Forelimb muscle (tissue), 1 donor: ENCODE results near the gene CDC42EP1. TPM values are rescaled to one million over a fixed set of nuclear protein-coding genes. Genes with fewer than 3 reads are reported as not detected.

Source experiments
- DNase-seq: peaks from one replicate; pipeline ENCODE4 v3.0.0-alpha.2; 2013; ENCODE audit warnings: low read depth
- polyA plus RNA-seq: library from polyadenylated mRNA; unstranded; fragments of 120-200 nt; gene quantifications from one replicate; pipeline ENCODE4 v1.2.1, GENCODE V29; 2013; ENCODE audit not compliant: insufficient read length

The CDC42EP1 gene
- polyA plus RNA-seq, 1 donor, result 35.3 TPM

DNA sequence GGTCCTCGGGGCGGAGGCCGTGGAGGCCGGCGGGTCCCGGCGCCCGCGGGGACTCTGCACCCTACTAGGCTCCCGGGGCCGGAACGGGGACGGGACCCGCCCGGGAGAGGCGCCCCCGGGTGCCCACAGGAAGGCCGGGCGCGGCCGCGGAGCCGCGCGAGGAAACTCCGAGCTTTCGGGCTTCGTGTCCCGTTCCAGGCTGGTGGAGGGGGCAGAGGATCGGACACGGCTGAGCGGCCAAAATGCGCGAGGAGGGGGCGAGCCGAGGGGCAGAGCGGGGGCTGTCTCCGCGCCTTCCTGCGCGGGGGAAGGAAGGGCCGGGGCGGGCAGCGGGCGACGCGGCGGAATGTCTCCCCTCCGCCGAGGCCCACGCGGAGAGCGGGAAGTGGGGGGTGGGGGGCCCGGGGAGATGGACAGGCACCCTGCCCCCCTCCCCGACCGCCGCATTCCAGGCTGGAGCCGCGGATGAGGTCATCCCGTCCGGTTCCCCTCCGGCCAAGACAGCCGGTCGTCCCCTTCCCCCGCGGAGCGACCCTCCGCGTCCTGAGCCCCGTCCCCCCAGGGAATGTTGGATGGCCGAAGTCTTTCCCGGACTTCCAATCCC, 430 bp downstream of the CDC42EP1 start:
- DNase-seq, result no peak

- DNase-seq, result no peak
These were observed 1.1 kb downstream of the CDC42EP1 start for GRCh38 chr22:37561212-37562048.

DNA sequence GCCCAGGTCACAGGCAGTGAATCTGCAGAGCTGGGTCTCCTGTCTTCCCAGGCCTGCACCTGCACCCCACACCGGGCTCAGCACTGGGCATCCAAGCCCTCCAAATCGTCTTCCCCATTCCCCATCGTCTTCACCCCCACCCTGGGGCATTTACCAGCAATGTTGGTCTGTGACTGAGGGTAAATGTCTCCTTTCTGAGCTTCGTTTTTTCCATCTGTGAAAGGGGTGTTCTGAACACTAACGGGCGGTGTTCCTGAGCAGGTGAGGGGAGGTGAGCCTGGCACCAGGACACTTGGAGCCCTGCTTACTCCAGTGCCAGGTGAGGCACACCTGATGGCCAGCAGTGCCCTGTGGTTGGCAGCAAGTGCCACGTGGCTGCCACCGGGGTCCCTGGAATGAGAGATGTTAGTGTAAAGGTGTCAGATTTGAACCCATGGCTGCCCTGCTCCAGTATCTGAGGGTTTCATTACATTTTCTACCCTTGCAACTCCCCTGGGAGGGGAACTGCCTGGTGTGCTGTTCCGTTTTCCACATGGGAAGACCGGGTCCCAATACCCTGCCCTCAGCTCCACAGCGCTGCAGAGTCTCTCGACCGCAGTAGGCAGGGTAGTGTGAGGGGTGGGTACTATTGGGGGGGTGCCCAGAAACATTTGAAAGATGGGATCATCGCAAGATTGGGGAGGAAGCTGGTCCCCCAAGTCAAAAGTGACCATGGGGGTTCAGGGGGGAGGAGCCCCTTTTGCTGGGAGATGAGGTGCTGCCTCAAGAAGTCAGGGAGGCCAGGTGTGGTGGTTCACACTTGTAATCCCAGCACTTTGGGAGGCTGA, 2.0 kb downstream of the CDC42EP1 start:
- DNase-seq, result no peak

DNA sequence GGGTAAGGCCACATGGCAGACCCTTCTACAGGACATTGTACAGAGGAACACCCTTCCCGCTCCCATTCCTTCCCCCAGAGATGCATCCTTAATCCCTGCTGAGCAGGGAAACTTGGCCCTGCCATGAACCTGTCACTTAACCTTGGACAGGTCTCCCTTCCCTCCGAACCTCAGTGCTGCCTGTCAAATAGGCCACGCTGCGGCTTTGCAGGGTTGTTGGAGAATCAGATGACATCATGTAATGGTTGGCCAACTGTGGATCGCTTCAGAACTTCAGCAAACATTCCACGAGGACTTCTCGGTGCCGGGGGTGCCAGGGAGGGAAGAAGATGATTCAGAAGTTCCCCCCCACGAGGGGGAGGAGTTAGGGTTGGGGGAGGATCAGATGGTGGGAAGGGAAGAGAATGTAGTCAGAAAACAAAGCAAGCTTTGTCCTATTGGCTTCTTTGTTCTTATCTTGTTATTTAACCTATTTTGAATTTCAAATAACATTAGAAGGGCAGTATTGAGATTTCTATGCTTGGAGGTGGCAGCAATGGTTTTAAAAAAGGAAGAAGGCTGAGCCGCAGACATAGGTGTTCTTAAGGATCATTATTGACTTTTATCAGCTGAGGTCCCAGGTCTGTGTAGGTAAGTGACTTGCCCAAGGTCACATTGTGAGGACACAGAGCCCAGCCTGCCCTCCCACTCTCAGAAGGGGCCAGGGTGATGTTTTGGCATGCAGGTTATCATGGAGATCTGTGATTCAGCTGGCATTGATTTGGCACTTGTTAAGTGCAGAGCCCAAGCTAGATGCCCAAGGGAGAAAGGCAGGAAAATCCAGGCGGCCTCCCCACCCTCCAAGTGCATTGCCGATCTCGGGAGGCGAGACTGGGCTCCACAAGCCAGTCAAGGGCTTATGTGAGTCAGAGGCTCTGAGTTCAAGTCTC, 3.1 kb downstream of the CDC42EP1 start:
- no peak for DNase-seq

- no peak for DNase-seq
These were observed 3.9 kb downstream of the CDC42EP1 start for GRCh38 chr22:37564111-37564711.

GRCh38 chr22:37565830-37566229, 5.5 kb downstream of the CDC42EP1 start:
- no peak for DNase-seq

GRCh38 chr22:37566329-37566837, 6.1 kb downstream of the CDC42EP1 start:
- no peak for DNase-seq

DNA sequence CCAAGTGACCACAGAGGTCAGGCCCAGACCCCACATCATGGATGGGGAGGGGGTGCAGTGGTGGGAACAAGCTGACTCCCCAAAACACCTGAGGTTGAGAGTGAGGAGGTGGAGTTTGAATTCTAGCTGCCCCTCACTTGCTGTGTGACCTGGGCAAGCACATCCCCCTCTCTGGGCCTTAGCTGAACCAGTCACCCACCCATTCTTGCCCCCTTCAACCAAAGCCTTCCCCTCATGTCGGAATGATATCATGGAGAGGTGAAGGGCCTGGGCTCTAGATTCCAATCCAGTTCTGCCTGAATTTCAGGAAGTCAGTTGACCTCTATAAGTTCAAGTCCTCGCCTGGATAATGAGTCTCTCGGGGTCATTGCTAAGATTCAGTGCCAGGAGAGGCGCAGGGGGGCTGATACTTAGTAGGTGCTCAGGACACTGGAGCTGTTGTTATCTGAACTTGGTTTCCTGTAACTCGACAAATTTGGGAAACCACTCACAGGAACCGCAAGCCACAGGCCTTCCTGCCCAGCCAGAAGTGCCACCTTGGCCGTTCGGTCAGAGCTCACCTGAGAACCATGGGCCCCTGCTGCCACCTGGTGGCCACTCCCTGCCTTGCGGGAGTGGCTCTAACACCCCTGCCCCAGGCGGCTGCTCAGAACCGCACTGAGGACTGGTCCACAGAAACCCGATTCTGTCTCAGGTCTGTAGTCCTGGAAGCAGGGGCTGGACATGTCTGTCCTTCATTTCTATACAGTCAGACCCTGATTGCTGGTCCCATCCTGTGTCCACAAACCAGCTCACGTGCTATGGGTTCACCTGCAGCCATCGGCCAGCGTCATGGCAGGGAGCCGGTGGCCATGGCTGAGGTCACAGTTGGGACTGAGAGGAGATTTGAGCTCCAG, 6.9 kb downstream of the CDC42EP1 start:
- DNase-seq, result no peak

DNA sequence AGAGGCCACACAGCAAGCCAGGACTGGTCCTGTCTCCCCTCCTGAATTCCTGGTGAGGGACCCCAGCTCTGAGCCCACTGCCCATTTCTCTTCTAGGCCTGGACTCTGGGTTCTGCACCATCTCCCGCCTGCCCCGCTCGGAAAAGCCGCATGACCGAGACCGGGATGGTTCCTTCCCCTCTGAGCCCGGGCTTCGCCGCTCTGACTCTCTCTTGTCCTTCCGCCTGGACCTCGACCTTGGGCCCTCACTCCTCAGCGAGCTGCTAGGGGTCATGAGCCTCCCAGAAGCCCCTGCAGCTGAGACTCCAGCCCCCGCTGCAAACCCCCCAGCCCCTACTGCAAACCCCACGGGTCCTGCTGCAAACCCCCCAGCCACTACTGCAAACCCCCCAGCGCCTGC, 7.7 kb downstream of the CDC42EP1 start:
- DNase-seq, result no peak

GRCh38 chr22:37568448-37569008, 8.2 kb downstream of the CDC42EP1 start:
- no peak for DNase-seq

DNA sequence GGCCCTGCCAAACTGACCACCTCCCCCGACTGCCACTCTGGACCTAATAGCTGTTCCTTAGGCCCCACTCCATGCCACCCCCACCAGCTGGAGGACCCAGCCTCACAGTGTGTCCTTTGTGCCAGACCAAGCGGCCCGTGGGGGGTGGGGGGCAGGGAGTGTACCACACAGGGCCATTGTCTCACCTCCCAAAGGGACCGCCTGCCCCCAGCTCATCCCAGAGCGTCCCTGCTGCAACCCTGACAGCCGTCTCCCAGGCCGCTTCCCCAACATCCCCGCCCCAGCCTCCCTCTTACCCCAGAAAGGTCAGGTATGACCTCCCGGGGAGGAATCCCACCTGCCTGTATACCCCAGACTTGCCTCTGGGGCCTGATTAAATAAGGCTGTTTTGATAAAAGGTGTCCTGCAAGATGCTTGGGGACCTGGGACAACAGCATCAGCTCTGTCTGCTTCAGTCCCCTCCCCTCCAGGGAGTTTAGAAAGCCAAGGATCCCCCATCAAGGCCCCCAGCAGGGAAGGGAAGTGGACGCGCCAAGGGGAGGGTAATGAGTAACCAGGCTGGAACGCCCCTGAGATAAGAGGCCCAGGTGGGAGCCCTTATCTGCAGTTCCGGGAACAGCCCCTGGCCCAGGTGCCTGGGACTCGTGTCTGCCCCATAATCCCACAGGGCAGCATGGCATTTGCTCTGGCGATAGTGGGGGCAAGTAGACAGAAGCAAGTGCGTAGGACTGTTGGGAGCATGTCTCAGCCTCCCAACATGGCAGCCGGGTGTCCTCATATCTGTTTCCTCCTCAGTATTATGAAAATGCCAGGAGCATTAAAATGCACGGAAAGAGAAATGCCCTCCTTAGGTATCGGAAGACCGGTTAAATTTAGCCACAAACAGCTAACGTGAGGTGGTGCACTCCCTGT, 9.0 kb downstream of the CDC42EP1 start:
- DNase-seq, result no peak

GRCh38 chr22:37569921-37570660, 9.8 kb downstream of the CDC42EP1 start:
- DNase-seq, result no peak

- DNase-seq, result no peak
These were observed 10.3 kb downstream of the CDC42EP1 start for GRCh38 chr22:37570661-37570976.

DNA sequence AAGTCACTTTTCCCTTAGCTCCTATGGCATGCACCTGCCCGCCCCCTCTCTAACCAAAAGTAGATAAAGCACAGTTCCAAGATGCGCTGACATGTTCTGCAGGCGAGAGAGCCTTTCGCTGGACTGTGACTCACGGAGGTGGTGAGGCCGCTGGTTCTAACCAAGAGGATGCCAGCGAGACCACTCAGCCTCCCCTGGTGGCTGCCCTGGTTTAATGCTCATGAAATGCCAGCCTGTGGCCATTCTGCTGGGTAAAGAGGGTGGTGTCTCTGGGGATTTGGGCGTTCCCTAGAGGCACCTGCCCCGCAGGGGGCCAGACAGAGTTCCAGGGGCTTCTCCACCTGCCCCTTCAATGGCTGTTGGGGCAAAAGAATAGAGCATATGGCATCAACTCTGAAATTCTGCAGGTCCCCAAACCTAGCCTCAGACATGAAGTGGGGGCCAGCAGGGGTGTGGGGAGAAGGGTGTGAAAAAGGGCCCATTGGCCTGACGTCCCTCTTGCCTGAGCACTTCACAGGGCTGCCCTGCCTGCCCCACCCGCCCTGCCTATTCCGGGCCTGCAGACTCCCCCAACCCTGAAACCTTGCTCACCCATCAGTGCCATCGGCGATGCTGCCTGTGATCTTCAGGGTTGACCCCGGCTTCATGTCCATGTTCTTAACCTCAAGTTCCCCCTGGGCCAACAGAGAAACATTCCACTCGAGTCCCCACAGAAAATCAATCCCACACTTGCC, 11.1 kb downstream of the CDC42EP1 start:
- no peak for DNase-seq

- DNase-seq, result no peak
These were observed 11.7 kb downstream of the CDC42EP1 start for GRCh38 chr22:37571992-37572373.

DNA sequence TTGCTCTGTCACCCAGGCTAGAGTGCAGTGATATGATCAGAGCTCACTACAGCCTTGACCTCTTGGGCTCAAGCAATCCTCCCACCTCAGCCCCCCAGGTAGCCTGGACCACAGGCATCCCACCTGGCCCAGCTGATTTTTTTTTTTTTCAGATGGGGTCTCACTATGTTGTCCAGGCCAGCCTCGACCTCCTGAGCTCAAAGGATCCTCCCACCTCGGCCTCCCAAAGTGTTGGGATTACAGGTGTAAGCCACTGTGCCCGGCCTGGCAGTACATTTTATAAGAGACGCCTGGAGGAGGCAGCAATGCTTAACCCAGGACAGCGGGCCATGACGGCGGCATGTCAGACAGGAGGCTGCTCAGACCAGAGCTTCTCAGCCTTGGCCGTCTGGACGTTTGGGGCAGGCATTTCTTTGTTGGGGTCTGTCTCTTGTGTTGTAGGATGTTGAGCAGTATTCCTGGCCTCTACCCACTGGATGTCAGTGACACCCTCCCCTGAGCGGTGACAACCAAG, 15.3 kb downstream of the CDC42EP1 start:
- DNase-seq, result no peak

GRCh38 chr22:37578002-37578401, 17.7 kb downstream of the CDC42EP1 start:
- no peak for DNase-seq
